HG03139 (cell line): ENCODE results near the gene SEBOX.

ENCODE experiments used
- ATAC-seq: cut with Tn5 transposase; IDR thresholded peaks from one replicate; pipeline ENCODE4 v1.9.1; 2021; ENCODE audit not compliant: unreplicated experiment

The SEBOX gene

GRCh38 chr17:28320215-28321061, 44.6 kb downstream of the SEBOX start:
- no peak for ATAC-seq

GRCh38 chr17:28319598-28319935, 45.4 kb downstream of the SEBOX start:
- no peak for ATAC-seq

DNA sequence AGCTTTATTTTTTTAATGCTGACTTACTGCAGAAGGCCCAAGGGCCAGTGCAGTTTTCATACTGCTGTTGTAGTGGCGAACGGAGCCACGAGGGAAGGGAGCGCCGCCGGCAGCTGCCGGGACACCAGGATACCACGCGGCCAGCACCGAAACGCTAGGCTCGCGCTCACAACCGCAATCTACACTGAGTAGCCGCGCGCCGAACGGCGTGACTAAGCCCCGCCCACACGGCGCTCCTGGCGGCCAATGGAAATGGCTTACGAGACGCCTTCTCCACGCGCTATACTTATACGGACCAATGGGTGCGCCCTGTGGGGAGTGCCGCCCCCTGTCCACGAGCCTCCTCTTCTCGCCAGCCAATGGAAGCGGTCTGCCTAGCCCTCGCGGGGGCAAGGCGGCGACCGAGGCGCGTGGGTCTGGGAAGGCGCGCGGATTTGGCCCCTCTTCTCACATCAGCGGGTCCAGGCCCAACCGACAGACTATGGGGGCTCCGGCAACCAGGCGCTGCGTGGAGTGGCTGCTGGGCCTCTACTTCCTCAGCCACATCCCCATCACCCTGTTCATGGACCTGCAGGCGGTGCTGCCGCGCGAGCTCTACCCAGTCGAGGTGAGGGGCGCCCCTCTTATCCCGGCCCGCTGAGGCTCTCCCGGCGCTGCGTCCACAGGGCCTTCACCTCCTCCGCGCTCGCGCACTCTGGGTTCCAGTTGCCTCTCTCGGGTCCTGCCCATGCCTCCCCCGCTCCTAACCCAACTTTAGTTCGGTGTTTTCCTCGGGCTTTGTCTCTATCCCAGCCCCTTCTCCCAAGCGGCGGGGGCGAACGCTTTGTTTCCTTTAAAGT, 46.0 kb downstream of the SEBOX start, which contains the start of gene TMEM97:
Gene TMEM97, plus strand, starts transcription at position 442 of the 839 bp plus-strand sequence. Its CDS starts 40 bp downstream, at position 482.
- ATAC-seq: peak; percentile 90

GRCh38 chr17:28317966-28318758, 46.8 kb downstream of the SEBOX start:
- ATAC-seq: no peak

DNA sequence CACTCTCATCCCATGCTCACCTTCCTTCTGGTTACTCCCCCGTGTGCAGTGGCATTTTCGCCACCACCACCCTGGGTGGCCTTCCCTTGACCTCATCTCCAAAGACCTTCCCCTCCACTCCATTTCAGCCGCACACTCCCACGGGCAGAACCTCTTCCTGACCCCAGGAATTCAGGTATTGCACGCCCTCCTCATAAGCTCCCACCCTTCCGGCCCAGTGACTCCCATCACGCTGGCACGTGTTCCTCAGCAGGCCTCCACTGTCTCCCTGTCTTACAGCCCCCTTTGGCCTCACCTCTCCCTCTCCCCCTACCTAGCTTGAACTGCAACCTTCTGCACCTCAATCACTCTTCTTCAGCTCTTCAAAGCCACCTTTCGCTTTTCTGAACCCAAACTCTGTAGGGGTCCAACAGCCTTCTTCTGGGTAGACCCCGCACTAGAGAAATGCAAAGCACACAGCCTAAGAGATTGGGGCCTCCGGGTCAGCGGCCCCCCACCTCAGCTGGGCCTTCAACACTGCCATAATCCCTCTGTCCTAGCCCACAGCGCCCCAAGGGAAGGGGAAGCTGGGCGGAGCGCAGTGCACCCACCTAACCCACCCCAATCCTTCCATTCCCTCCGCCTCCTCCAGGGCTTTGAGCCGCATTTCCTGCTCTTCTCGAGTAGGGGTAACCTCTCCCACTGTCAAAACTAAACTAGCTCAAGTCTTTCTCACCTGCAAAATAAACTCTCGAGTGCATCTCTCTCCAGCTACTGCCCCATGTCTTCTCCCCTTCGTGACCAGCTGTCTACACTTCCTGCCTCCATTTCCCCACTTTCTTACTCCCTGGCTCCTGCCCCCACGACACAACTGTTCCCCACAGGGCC, 47.7 kb downstream of the SEBOX start:
- no peak for ATAC-seq

DNA sequence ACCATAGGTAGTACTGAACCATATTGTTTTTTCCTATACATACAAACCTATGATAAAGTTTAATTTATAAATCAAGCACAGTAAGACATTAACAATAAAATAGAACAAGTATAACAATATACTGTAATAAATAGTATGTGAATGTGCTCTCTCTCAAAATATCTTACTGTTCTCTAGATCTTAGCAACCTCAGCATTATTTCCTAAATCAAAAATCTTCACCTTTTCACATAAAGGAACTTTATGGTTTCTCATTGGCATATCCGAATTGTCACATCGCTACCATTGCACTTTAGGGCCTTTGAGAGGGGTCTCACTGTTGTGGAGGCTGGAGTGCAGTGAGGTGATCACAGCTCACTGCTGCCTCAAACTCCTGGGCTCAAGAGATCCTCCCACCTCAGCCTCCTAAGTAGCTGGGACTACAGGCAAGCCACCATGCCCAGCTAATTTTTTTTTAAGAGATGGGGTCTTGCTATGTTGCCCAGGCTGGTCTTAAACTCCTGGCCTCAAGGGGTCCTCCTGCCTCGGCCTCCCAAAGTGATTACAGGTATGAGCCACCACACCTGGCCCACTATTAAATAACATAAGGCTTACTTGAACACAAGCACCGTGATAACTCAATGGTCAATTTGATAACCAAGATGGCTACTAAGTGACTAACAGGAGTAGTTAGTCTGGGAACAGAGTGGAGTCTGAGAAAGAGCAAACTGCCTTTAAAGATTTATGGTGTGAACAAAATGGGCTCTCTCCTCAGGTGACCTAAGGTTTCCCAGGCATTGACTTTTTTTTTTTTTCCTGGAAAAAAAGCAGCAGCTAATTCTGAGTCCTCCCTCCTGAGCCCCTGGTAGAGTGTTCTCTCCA, 48.9 kb downstream of the SEBOX start:
- no peak for ATAC-seq

GRCh38 chr17:28313841-28314240, 51.2 kb downstream of the SEBOX start:
- no peak for ATAC-seq
